OCI-LY1 (cell line): ENCODE data around the gene LCN12.

Experiments
- H2AFZ ChIP-seq: fragments of 200-600 bp; sonication (generic), shearing (Covaris generic); 2 replicates; pipeline ENCODE4 v1.6.0; 2014; ENCODE audit warnings: antibody characterized with exemption, mild to moderate bottlenecking, low read length
- H3F3A ChIP-seq: fragments of 200-600 bp; sonication (generic), shearing (Covaris generic); 2 replicates; pipeline ENCODE4 v1.6.0; 2014; ENCODE audit warnings: mild to moderate bottlenecking, antibody characterized with exemption, low read length, moderate library complexity; ENCODE audit not compliant: insufficient read depth
- H3K27ac ChIP-seq: fragments of 200-600 bp; sonication (generic); 2 replicates; pipeline ENCODE4 v1.5.1; 2014; ENCODE audit warnings: low read length, mixed run types, mild to moderate bottlenecking, low read depth; ENCODE audit not compliant: poor library complexity, severe bottlenecking
- H3K27me3 ChIP-seq: fragments of 200-600 bp; sonication (generic); 2 replicates; pipeline ENCODE4 v1.6.0; 2014; ENCODE audit warnings: antibody characterized with exemption, mild to moderate bottlenecking, low read length, moderate library complexity; ENCODE audit not compliant: insufficient read depth
- H3K36me3 ChIP-seq: fragments of 200-600 bp; sonication (generic); 2 replicates; pipeline ENCODE4 v1.6.1; 2014; ENCODE audit warnings: mild to moderate bottlenecking, antibody characterized with exemption, low read length, moderate library complexity, mixed read lengths; ENCODE audit not compliant: insufficient read depth
- H3K4me1 ChIP-seq: fragments of 200-600 bp; sonication (generic); 2 replicates; pipeline ENCODE4 v1.5.1; 2014; ENCODE audit warnings: mild to moderate bottlenecking, low read length, moderate library complexity; ENCODE audit not compliant: insufficient read depth, severe bottlenecking
- H3K4me2 ChIP-seq: fragments of 200-600 bp; sonication (generic), shearing (Covaris generic); 2 replicates; pipeline ENCODE4 v1.6.1; 2014; ENCODE audit warnings: low read length
- H3K4me3 ChIP-seq: fragments of 200-600 bp; sonication (generic); 2 replicates; pipeline ENCODE4 v1.5.1; 2014; ENCODE audit warnings: low read length, low read depth, mild to moderate bottlenecking, mixed read lengths; ENCODE audit not compliant: poor library complexity, severe bottlenecking
- H3K79me2 ChIP-seq: fragments of 200-600 bp; shearing (Covaris generic); 2 replicates; pipeline ENCODE4 v1.6.1; 2016; ENCODE audit warnings: mixed run types, low read length, mixed read lengths; ENCODE audit not compliant: insufficient read depth
- H3K9ac ChIP-seq: fragments of 200-600 bp; sonication (generic), shearing (Covaris generic); 2 replicates; pipeline ENCODE4 v1.6.1; 2014; ENCODE audit warnings: mild to moderate bottlenecking, low read length, mixed read lengths
- H3K9me2 ChIP-seq: fragments of 200-600 bp; sonication (generic), shearing (Covaris generic); 2 replicates; pipeline ENCODE4 v1.6.1; 2014; ENCODE audit warnings: low read depth, mild to moderate bottlenecking, low read length, mixed read lengths
- H3K9me3 ChIP-seq: fragments of 200-600 bp; shearing (Covaris generic); 2 replicates; pipeline ENCODE4 v1.6.1; 2014; ENCODE audit warnings: low read length, mixed read lengths
- H4K20me1 ChIP-seq: fragments of 200-600 bp; sonication (generic), shearing (Covaris generic); 2 replicates; pipeline ENCODE4 v1.6.0; 2016; ENCODE audit warnings: mild to moderate bottlenecking, low read length; ENCODE audit not compliant: insufficient read depth
- EZH2 ChIP-seq: fragments of 200-600 bp; sonication (generic), shearing (Covaris generic); IDR thresholded peaks from 2 replicates; pipeline ENCODE4 v1.8.0; 2017; ENCODE audit warnings: borderline replicate concordance, mixed run types, mild to moderate bottlenecking, antibody characterized with exemption, low read length, moderate library complexity, mixed read lengths
- TF ChIP-seq, protein P1 (sequence below): fragments of 200-600 bp; sonication (generic), shearing (Covaris generic); IDR thresholded peaks from 2 replicates; pipeline ENCODE4 v1.5.1; 2017; ENCODE audit warnings: mild to moderate bottlenecking, antibody characterized with exemption, low read length, moderate library complexity, mixed read lengths

LCN12 gene

GRCh38 chr9:136995362-136995761, 43.3 kb downstream of the LCN12 start:
- no peak overlapping the region for H3K9ac ChIP-seq
- no peak overlapping the region for H2AFZ ChIP-seq
- H3K9me3 ChIP-seq, result no peaks in the 10 kb centered on the region
- no peak overlapping the region for H3K4me2 ChIP-seq
- no peaks in the 10 kb centered on the region for H3F3A ChIP-seq
- no peaks in the 10 kb centered on the region for H3K9me2 ChIP-seq
- no peaks in the 10 kb centered on the region; the same call in 1 of the 2 replicates for H3K36me3 ChIP-seq
- no peaks in the 10 kb centered on the region for H3K79me2 ChIP-seq
- H4K20me1 ChIP-seq, result no peaks in the 10 kb centered on the region
- no peaks in the 10 kb centered on the region for H3K27me3 ChIP-seq
- H3K4me3 ChIP-seq, result no peak overlapping the region
- TF ChIP-seq, protein P1, sequence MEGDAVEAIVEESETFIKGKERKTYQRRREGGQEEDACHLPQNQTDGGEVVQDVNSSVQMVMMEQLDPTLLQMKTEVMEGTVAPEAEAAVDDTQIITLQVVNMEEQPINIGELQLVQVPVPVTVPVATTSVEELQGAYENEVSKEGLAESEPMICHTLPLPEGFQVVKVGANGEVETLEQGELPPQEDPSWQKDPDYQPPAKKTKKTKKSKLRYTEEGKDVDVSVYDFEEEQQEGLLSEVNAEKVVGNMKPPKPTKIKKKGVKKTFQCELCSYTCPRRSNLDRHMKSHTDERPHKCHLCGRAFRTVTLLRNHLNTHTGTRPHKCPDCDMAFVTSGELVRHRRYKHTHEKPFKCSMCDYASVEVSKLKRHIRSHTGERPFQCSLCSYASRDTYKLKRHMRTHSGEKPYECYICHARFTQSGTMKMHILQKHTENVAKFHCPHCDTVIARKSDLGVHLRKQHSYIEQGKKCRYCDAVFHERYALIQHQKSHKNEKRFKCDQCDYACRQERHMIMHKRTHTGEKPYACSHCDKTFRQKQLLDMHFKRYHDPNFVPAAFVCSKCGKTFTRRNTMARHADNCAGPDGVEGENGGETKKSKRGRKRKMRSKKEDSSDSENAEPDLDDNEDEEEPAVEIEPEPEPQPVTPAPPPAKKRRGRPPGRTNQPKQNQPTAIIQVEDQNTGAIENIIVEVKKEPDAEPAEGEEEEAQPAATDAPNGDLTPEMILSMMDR, result no peak
- no peak for TF ChIP-seq EZH2
- peaks cover 25% of the 10 kb centered on the region for H3K4me1 ChIP-seq
- H3K27ac ChIP-seq, result no peak overlapping the region

- peaks cover 27% of the 10 kb centered on the region for H3K4me1 ChIP-seq
- no peak overlapping the region for H3K9ac ChIP-seq
- no peaks in the 10 kb centered on the region for H3K9me3 ChIP-seq
Measured at GRCh38 chr9:136995772-136996311, 43.8 kb downstream of the LCN12 start.

DNA sequence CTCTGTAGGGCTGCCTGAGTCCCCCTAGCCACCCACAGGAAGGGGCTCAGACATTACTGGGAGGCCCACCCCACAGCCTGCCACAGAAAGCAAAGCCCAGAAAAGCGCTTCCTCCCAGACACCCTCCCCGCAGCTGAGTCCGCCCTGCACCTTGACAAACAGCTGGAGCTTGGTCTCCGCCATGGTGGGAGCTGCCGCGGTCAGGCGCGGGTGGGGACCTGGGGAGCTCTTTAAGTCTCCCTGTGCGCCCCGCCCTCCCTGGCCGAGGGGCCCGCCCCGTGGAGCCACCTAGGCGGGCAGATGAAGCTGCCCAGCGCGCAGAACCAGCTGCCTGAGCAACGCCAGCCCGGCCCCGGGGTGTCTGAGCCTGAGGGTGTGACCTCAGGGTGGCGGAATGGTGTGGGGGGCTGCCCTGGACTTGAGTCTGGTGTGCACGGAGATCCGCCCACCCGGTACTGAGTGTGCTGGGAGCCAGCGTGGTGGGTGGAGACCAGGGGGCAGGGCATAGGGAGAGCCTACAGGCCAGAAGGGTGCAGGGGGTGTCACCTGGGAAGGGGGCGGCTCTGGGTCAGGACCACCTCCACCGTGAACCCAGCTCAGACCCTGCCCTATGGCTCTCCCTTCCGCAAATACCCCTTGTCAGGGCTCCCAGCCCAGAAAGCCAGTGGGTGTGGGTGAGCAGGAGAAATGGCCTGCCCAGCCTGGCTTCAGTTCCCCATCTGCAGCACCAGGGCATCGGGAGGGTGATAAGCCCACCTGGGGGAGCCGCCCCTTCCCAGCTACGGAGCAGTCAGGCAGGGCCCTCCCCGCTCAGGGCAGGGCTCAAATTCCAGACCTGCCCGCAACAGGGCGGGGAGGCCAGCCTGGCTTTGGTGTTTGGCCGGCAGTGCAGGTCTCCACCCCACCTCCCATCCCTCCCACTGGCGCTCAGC, 44.6 kb downstream of the LCN12 start, which contains the start of gene CLIC3:
Gene CLIC3 (minus strand): TSS at position 208 of the 932 bp plus-strand sequence. CDS start 25 bp downstream, at position 183.
- H3K4me1 ChIP-seq, result peaks cover 27% of the 10 kb centered on the region
- no peaks in the 10 kb centered on the region for H3K79me2 ChIP-seq
- H2AFZ ChIP-seq, result no peak within 1 kb of the TSS
- no peak within 1 kb of the TSS for H3K4me3 ChIP-seq
- 0 out of 2 replicates have a peak within 1 kb of the TSS, but pooled peaks have one; percentile 7 for H3K4me2 ChIP-seq
- no peaks in the 10 kb centered on the region for H3K9me2 ChIP-seq
- H3K36me3 ChIP-seq, result no peaks in the 10 kb centered on the region; the same call in 1 of the 2 replicates
- TF ChIP-seq, protein P1, result no peak
- TF ChIP-seq EZH2, result no peak
- H3K27ac ChIP-seq, result no peak within 1 kb of the TSS
- no peaks in the 10 kb centered on the region for H4K20me1 ChIP-seq
- H3K9me3 ChIP-seq, result no peaks in the 10 kb centered on the region
- no peaks in the 10 kb centered on the region for H3F3A ChIP-seq
- H3K9ac ChIP-seq, result no peak within 1 kb of the TSS
- H3K27me3 ChIP-seq, result no peaks in the 10 kb centered on the region

More at GRCh38 chr9:136995772-136996311, 43.8 kb downstream of the LCN12 start:
- Histone ChIP-seq H3K36me3 (no peaks in the 10 kb centered on the region; the same call in 1 of the 2 replicates), H3K79me2 (no peaks in the 10 kb centered on the region), H3K27me3 (no peaks in the 10 kb centered on the region), H3K4me2 (no peak overlapping the region), H3K9me2 (no peaks in the 10 kb centered on the region), H3K4me3 (no peak overlapping the region), H3F3A (no peaks in the 10 kb centered on the region), H3K27ac (no peak overlapping the region), H4K20me1 (no peaks in the 10 kb centered on the region), H2AFZ (no peak overlapping the region)
- TF ChIP-seq, protein P1, result no peak
- no peak for TF ChIP-seq EZH2
